Measurements from ENCODE around the gene BRD4.

Gene BRD4

DNA sequence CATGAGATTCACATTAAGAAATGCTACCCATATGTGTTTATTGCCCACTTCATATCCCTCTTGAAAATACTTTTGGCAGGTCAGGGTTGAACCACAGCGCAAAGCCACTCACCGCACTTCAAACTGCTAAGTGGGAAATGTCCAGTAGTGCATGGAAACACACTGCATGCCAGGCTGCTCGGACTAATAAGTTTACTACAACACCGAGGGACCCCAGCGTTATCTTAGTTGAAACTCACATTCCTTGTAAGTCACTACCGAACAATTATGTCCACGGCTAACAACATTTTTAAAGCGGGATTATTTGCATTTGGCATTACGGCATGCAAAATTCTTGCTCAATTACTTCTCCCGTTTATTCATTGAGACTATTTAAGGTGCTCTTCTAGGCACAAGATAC is 4.0 kb downstream of the BRD4 start:
- Histone ChIP-seq H3K4me2 (ENCODE audit: low read length) (no peak overlapping the region), H3K79me1 (ENCODE audit: low read length) (no peaks in the 10 kb centered on the region), H3K4me1 (ENCODE audit: control insufficient read depth, low read depth, low read length) (peaks cover 18% of the 10 kb centered on the region), H3K27me3 (ENCODE audit: insufficient read depth, low read length, poor library complexity) (no peaks in the 10 kb centered on the region), H4K5ac (ENCODE audit: low read length) (no peak overlapping the region), H3K4me3 (ENCODE audit: low read length) (no peak overlapping the region), H2BK120ac (ENCODE audit: low read depth, low read length) (no peak overlapping the region), H4K8ac (ENCODE audit: low read depth, low read length) (no peak overlapping the region), H3K4ac (ENCODE audit: low read depth, low read length) (no peak overlapping the region), H3K18ac (ENCODE audit: low read length) (no peak overlapping the region), H2BK15ac (replicated peaks; ENCODE audit: low read depth) (no peak overlapping the region), H3K79me2 (ENCODE audit: control insufficient read depth, insufficient read depth, low read length) (peaks cover 88% of the 10 kb centered on the region), H3K27ac (ENCODE audit: low read depth, low read length) (no peak overlapping the region), H3K36me3 (ENCODE audit: control insufficient read depth, insufficient read depth, low read length) (no peaks in the 10 kb centered on the region), H2AK5ac (ENCODE audit: low read length) (no peak overlapping the region), H3K23ac (ENCODE audit: low read length) (no peak overlapping the region), H2BK5ac (ENCODE audit: low read length) (no peak overlapping the region), H3K56ac (ENCODE audit: low read length) (no peak overlapping the region), H3K9ac (ENCODE audit: low read length) (no peak overlapping the region)
- no CpG with 5 or more reads among the region's 10 CpGs for WGBS (ENCODE audit: extremely low coverage, insufficient coverage, low lambda C conversion rate)
- no peak for DNase-seq

DNA sequence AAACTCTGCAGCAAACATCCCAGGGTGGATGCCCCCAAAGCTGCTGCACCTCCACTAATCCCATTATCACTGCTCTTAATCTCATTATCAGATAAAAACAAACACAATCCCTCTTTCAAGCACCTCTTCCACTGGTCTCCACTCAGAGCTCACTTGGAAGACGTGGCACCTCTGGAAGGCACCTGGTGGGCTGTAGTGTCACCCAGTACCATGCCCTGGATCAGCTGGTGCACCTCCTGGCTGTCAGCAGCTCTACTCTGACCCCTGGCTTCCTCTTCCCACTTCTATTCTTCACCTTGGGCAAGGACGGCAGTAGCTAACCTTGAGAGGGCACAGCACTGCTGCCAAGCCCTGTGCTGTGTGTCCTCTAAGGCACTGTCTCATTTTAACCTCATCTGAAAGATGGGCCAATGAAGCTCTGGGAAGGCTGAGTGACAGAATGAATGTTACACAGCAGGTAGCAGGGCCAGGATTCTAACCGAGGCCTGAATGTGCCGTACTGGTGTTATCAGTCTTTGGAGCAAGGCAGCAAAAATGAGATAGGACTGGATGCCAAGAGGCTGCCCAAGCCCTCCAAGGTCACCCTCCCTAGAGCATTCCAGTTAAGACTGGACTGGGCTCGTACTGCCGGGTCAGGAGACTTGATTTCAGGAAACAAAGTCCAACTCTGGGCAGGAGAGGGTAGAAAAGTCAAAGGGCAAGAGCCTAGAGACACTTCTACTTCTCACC is 7.4 kb downstream of the BRD4 start:
- Histone ChIP-seq H3K27me3 (ENCODE audit: insufficient read depth, low read length, poor library complexity) (no peaks in the 10 kb centered on the region), H3K27ac (ENCODE audit: low read depth, low read length) (no peak overlapping the region), H3K4me2 (ENCODE audit: low read length) (peak overlapping the region; percentile 26), H4K5ac (ENCODE audit: low read length) (no peak overlapping the region), H3K36me3 (ENCODE audit: control insufficient read depth, insufficient read depth, low read length) (no peaks in the 10 kb centered on the region), H3K9ac (ENCODE audit: low read length) (peak overlapping the region; percentile 1), H3K18ac (ENCODE audit: low read length) (no peak overlapping the region), H3K79me2 (ENCODE audit: control insufficient read depth, insufficient read depth, low read length) (peaks cover 95% of the 10 kb centered on the region), H2AK5ac (ENCODE audit: low read length) (no peak overlapping the region), H2BK15ac (replicated peaks; ENCODE audit: low read depth) (no peak overlapping the region), H3K79me1 (ENCODE audit: low read length) (no peaks in the 10 kb centered on the region), H3K4ac (ENCODE audit: low read depth, low read length) (no peak overlapping the region), H2BK5ac (ENCODE audit: low read length) (no peak overlapping the region), H4K8ac (ENCODE audit: low read depth, low read length) (no peak overlapping the region), H3K4me3 (ENCODE audit: low read length) (no peak overlapping the region), H2BK120ac (ENCODE audit: low read depth, low read length) (no peak overlapping the region), H3K56ac (ENCODE audit: low read length) (peak overlapping the region; percentile 11), H3K23ac (ENCODE audit: low read length) (no peak overlapping the region), H3K4me1 (ENCODE audit: control insufficient read depth, low read depth, low read length) (peaks cover 20% of the 10 kb centered on the region)
- no CpG with 5 or more reads among the region's 6 CpGs for WGBS (ENCODE audit: extremely low coverage, insufficient coverage, low lambda C conversion rate)
- peak; percentile 78 for DNase-seq

DNA sequence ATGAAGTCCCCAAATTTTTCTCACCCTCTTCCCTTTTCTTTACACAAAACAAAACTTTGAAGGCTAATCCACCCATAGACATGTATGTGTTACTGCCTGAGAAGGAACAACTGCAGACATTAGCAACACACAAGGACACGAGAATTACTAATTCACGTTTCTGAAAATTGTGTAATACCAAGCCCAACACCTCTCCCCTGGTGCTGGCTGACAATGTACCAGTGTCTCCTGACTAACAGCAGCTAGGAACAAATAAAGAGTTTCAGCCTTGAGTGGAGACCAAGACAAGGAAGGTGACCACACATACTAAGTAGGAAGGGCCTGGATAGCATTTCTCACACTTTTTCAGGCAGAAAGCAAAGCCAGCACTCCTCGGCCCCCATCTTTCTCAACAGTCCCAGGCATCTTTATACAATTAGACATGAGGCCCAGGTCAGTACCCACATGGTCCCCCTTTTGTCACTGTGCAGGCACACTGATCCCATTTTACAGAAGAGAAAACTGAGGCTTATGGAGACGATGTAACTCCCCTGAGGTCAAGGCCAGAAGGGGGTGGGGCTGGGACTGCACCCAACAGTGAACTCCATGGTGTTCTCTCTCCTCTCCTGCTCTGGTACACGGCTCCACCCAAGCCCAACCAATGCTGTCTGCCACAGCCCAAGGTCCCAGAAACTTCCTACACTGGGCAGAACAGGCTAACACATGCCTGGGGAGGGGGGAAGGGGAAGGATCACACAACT is 8.7 kb downstream of the BRD4 start:
- H3K4me3 ChIP-seq (ENCODE audit: low read length), result no peak overlapping the region
- H3K79me1 ChIP-seq (ENCODE audit: low read length), result no peaks in the 10 kb centered on the region
- H3K9ac ChIP-seq (ENCODE audit: low read length), result no peak overlapping the region
- H4K5ac ChIP-seq (ENCODE audit: low read length), result no peak overlapping the region
- no peak overlapping the region for H3K27ac ChIP-seq (ENCODE audit: low read depth, low read length)
- peaks cover 21% of the 10 kb centered on the region for H3K4me1 ChIP-seq (ENCODE audit: control insufficient read depth, low read depth, low read length)
- no peak overlapping the region for H4K8ac ChIP-seq (ENCODE audit: low read depth, low read length)
- WGBS (ENCODE audit: extremely low coverage, insufficient coverage, low lambda C conversion rate), result no CpG with 5 or more reads among the region's 5 CpGs
- DNase-seq, result peak; percentile 44
- no peak overlapping the region for H2BK5ac ChIP-seq (ENCODE audit: low read length)
- no peak overlapping the region for H3K4me2 ChIP-seq (ENCODE audit: low read length)
- H3K4ac ChIP-seq (ENCODE audit: low read depth, low read length), result no peak overlapping the region
- no peak overlapping the region for H2AK5ac ChIP-seq (ENCODE audit: low read length)
- no peak overlapping the region for H3K56ac ChIP-seq (ENCODE audit: low read length)
- H3K23ac ChIP-seq (ENCODE audit: low read length), result peak overlapping the region; percentile 45
- H3K36me3 ChIP-seq (ENCODE audit: control insufficient read depth, insufficient read depth, low read length), result no peaks in the 10 kb centered on the region
- H3K18ac ChIP-seq (ENCODE audit: low read length), result no peak overlapping the region
- no peak overlapping the region for H2BK15ac ChIP-seq (replicated peaks; ENCODE audit: low read depth)
- H2BK120ac ChIP-seq (ENCODE audit: low read depth, low read length), result no peak overlapping the region
- H3K27me3 ChIP-seq (ENCODE audit: insufficient read depth, low read length, poor library complexity), result no peaks in the 10 kb centered on the region
- peaks cover 95% of the 10 kb centered on the region for H3K79me2 ChIP-seq (ENCODE audit: control insufficient read depth, insufficient read depth, low read length)

DNA sequence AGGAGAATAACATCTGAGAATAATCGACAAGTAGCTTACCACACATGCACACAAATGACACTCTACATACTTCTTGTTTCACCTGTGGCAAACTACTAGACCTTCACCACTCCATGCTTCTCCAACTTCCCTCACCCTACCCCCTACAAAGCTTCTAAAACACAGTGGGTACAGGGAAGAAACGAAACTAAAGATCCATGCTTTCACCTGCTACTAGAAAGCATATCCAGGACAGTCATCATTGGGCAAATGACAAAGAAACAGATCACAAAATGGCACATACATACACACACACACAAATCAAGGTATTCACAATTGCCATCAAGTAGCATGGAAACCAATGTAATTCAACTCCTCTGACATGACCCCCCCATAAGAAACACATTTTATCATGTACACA is 10.6 kb downstream of the BRD4 start:
- peaks cover 96% of the 10 kb centered on the region for H3K79me2 ChIP-seq (ENCODE audit: control insufficient read depth, insufficient read depth, low read length)
- no peaks in the 10 kb centered on the region for H3K36me3 ChIP-seq (ENCODE audit: control insufficient read depth, insufficient read depth, low read length)
- no peak overlapping the region for H2AK5ac ChIP-seq (ENCODE audit: low read length)
- no peak overlapping the region for H2BK5ac ChIP-seq (ENCODE audit: low read length)
- peaks cover 30% of the 10 kb centered on the region for H3K4me1 ChIP-seq (ENCODE audit: control insufficient read depth, low read depth, low read length)
- H3K18ac ChIP-seq (ENCODE audit: low read length), result no peak overlapping the region
- H3K79me1 ChIP-seq (ENCODE audit: low read length), result no peaks in the 10 kb centered on the region
- no peak overlapping the region for H3K56ac ChIP-seq (ENCODE audit: low read length)
- H4K5ac ChIP-seq (ENCODE audit: low read length), result no peak overlapping the region
- H3K27ac ChIP-seq (ENCODE audit: low read depth, low read length), result no peak overlapping the region
- no peak for DNase-seq
- no peak overlapping the region for H2BK15ac ChIP-seq (replicated peaks; ENCODE audit: low read depth)
- no peak overlapping the region for H3K4me3 ChIP-seq (ENCODE audit: low read length)
- no peak overlapping the region for H3K4me2 ChIP-seq (ENCODE audit: low read length)
- no peak overlapping the region for H3K4ac ChIP-seq (ENCODE audit: low read depth, low read length)
- WGBS (ENCODE audit: extremely low coverage, insufficient coverage, low lambda C conversion rate), result no CpG with 5 or more reads among the region's 2 CpGs
- H2BK120ac ChIP-seq (ENCODE audit: low read depth, low read length), result no peak overlapping the region
- H3K27me3 ChIP-seq (ENCODE audit: insufficient read depth, low read length, poor library complexity), result no peaks in the 10 kb centered on the region
- H3K9ac ChIP-seq (ENCODE audit: low read length), result no peak overlapping the region
- H3K23ac ChIP-seq (ENCODE audit: low read length), result peak overlapping the region; percentile 36
- no peak overlapping the region for H4K8ac ChIP-seq (ENCODE audit: low read depth, low read length)

DNA sequence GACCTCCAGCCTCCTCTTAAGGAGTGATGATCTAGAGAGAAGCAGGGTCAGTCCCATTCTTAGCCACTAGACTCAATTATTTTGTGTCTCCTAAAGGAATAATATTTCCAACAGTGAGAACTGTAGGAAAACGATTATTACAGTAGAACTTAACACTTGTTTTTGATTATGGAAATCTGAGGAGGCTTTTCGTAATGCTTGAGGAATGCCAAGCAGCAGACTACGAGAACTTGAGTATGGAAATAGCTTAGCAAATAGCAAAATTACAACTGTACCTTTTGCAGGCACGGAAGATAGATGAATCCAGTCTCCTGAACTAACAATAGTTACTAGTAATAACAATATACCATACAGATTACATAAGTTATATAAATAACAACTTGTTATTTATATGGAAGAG is 12.2 kb downstream of the BRD4 start:
- no CpG with 5 or more reads among the region's 4 CpGs for WGBS (ENCODE audit: extremely low coverage, insufficient coverage, low lambda C conversion rate)
- no peaks in the 10 kb centered on the region for H3K27me3 ChIP-seq (ENCODE audit: insufficient read depth, low read length, poor library complexity)
- no peak overlapping the region for H3K18ac ChIP-seq (ENCODE audit: low read length)
- H3K56ac ChIP-seq (ENCODE audit: low read length), result no peak overlapping the region
- H3K4me2 ChIP-seq (ENCODE audit: low read length), result no peak overlapping the region
- H3K23ac ChIP-seq (ENCODE audit: low read length), result no peak overlapping the region
- H3K4me3 ChIP-seq (ENCODE audit: low read length), result no peak overlapping the region
- no peaks in the 10 kb centered on the region for H3K79me1 ChIP-seq (ENCODE audit: low read length)
- no peak overlapping the region for H3K9ac ChIP-seq (ENCODE audit: low read length)
- H3K79me2 ChIP-seq (ENCODE audit: control insufficient read depth, insufficient read depth, low read length), result peaks cover 98% of the 10 kb centered on the region
- no peak for DNase-seq
- no peaks in the 10 kb centered on the region for H3K36me3 ChIP-seq (ENCODE audit: control insufficient read depth, insufficient read depth, low read length)
- no peak overlapping the region for H2BK5ac ChIP-seq (ENCODE audit: low read length)
- no peak overlapping the region for H3K27ac ChIP-seq (ENCODE audit: low read depth, low read length)
- no peak overlapping the region for H2BK120ac ChIP-seq (ENCODE audit: low read depth, low read length)
- H4K5ac ChIP-seq (ENCODE audit: low read length), result no peak overlapping the region
- no peak overlapping the region for H4K8ac ChIP-seq (ENCODE audit: low read depth, low read length)
- no peak overlapping the region for H3K4ac ChIP-seq (ENCODE audit: low read depth, low read length)
- no peak overlapping the region for H2AK5ac ChIP-seq (ENCODE audit: low read length)
- no peak overlapping the region for H2BK15ac ChIP-seq (replicated peaks; ENCODE audit: low read depth)
- peaks cover 28% of the 10 kb centered on the region for H3K4me1 ChIP-seq (ENCODE audit: control insufficient read depth, low read depth, low read length)
